DND-41 (cell line): Measurements from ENCODE around the gene B4GALT5.

Source experiments
- ATAC-seq: fragments of 200-7000 bp; cut with Tn5 transposase; 3 replicates; pipeline ENCODE4 v1.9.1; 2021; ENCODE audit warnings: low read depth; ENCODE audit not compliant: insufficient read depth
- DNase-seq: peaks from one replicate; pipeline ENCODE4 v3.0.0-alpha.2; 2020
- H2AFZ ChIP-seq: 2 replicates; pipeline ENCODE4 v1.6.0; 2012; ENCODE audit warnings: low read depth, low read length
- H3K27ac ChIP-seq: 2 replicates; pipeline ENCODE4 v1.5.1; 2012; ENCODE audit warnings: low read length, inconsistent platforms
- H3K27me3 ChIP-seq: fragments of 200-600 bp; sonication (generic); 2 replicates; pipeline ENCODE4 v1.6.0; 2012; ENCODE audit warnings: low read length, mild to moderate bottlenecking, inconsistent platforms; ENCODE audit not compliant: insufficient read depth, poor library complexity
- H3K36me3 ChIP-seq: 2 replicates; pipeline ENCODE4 v1.5.1; 2012; ENCODE audit warnings: low read length, inconsistent platforms; ENCODE audit not compliant: insufficient read depth
- H3K4me1 ChIP-seq: 2 replicates; pipeline ENCODE4 v1.5.1; 2012; ENCODE audit warnings: mild to moderate bottlenecking, low read length; ENCODE audit not compliant: insufficient read depth
- H3K4me2 ChIP-seq: 2 replicates; pipeline ENCODE4 v1.6.0; 2012; ENCODE audit warnings: mild to moderate bottlenecking, moderate library complexity, low read length, inconsistent platforms; ENCODE audit not compliant: insufficient read depth
- H3K4me3 ChIP-seq, 2 experiments: fragments of 200-600 bp in 1 of 2; shearing (Covaris generic) in 1 of 2; 2 replicates each; pipeline ENCODE4 v1.5.1; 2012 to 2016; ENCODE audit warnings: inconsistent platforms in 2 of 2, low read length in 2 of 2, mild to moderate bottlenecking in 2 of 2, low read depth in 1 of 2, moderate library complexity in 1 of 2
- H3K79me2 ChIP-seq: 2 replicates; pipeline ENCODE4 v1.6.0; 2012; ENCODE audit warnings: low read length, inconsistent platforms; ENCODE audit not compliant: insufficient read depth
- H3K9ac ChIP-seq: 2 replicates; pipeline ENCODE4 v1.6.0; 2012; ENCODE audit warnings: low read depth, mild to moderate bottlenecking, inconsistent platforms, low read length, moderate library complexity
- H3K9me3 ChIP-seq: 2 replicates; pipeline ENCODE4 v1.5.1; 2012; ENCODE audit warnings: low read length, moderate library complexity, mild to moderate bottlenecking, inconsistent platforms; ENCODE audit not compliant: insufficient read depth, severe bottlenecking
- H4K20me1 ChIP-seq: 2 replicates; pipeline ENCODE4 v1.6.0; 2012; ENCODE audit warnings: low read length; ENCODE audit not compliant: insufficient read depth
- CTCF ChIP-seq: IDR thresholded peaks from 2 replicates; pipeline ENCODE4 v1.5.1; 2012; ENCODE audit warnings: borderline replicate concordance, low read length, moderate library complexity, mild to moderate bottlenecking; ENCODE audit not compliant: poor library complexity, severe bottlenecking; ENCODE audit errors: extremely low read depth
- EZH2 ChIP-seq: IDR thresholded peaks from 3 replicates; pipeline ENCODE4 v1.6.1; 2012; ENCODE audit warnings: borderline replicate concordance, low read depth, mild to moderate bottlenecking, moderate library complexity, low read length, inconsistent platforms; ENCODE audit not compliant: severe bottlenecking

The B4GALT5 gene

DNA sequence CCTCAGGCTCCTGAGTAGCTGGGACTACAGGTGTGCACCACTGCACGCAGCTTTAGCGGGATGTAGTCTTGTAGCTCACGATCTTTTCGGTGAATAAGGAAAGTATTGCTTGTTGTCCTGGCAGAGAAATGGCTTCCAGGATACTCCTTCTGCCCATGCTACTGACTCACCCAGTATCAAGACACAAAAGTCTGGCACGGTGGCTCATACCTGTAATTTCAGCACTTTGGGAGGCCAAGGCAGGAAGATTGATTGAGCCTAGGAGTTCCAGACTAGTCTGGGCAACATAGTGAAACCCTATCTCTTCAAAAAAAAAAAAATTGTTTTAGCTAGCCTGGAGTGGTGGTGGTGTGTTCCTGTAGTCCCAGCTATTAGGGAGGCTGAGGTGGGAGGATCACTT lies 40.9 kb upstream of the B4GALT5 start:
- H3K9me3 ChIP-seq: no peaks in the 10 kb centered on the region
- peaks cover 49% of the 10 kb centered on the region for H3K27me3 ChIP-seq
- H3K36me3 ChIP-seq: no peaks in the 10 kb centered on the region
- no peak overlapping the region for H3K4me2 ChIP-seq
- peaks cover 20% of the 10 kb centered on the region; the same call in 1 of the 2 replicates for H4K20me1 ChIP-seq
- DNase-seq (no peak), ATAC-seq (no peak)
- no peak overlapping the region for H3K4me3 ChIP-seq
- TF ChIP-seq CTCF (no peak), EZH2 (no peak)
- H3K79me2 ChIP-seq: no peaks in the 10 kb centered on the region
- H2AFZ ChIP-seq: no peak overlapping the region
- H3K27ac ChIP-seq: no peak overlapping the region
- no peak overlapping the region for H3K9ac ChIP-seq
- H3K4me1 ChIP-seq: peaks cover 8% of the 10 kb centered on the region; the same call in 1 of the 2 replicates

DNA sequence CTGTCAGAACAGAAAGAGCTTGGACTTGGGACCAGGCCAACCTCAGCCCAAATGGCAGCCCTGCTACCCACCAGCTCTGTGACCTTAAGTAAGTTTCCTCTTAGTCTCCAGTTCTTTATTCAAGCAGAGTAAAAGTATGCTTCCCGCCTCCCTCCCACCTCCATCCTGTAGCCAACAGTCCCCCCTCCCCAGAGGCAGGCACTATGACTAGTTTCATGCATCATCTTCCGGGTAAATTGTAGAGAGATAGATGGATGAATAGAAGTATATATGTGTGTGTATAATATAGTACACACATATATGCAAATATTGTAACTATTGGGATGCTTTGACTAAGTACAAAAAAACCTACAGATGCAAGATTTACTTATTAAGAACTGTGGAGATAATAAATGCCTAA lies 39.5 kb upstream of the B4GALT5 start:
- ATAC-seq (no peak), DNase-seq (no peak)
- Histone ChIP-seq H2AFZ (no peak overlapping the region), H3K4me2 (no peak overlapping the region), H3K4me3 (no peak overlapping the region), H3K36me3 (no peaks in the 10 kb centered on the region), H3K4me1 (peaks cover 8% of the 10 kb centered on the region; the same call in 1 of the 2 replicates), H3K79me2 (no peaks in the 10 kb centered on the region), H3K9me3 (no peaks in the 10 kb centered on the region), H4K20me1 (peaks cover 15% of the 10 kb centered on the region; the same call in 1 of the 2 replicates), H3K9ac (no peak overlapping the region), H3K27me3 (peaks cover 37% of the 10 kb centered on the region), H3K27ac (no peak overlapping the region)
- TF ChIP-seq EZH2 (no peak), CTCF (no peak)

DNA sequence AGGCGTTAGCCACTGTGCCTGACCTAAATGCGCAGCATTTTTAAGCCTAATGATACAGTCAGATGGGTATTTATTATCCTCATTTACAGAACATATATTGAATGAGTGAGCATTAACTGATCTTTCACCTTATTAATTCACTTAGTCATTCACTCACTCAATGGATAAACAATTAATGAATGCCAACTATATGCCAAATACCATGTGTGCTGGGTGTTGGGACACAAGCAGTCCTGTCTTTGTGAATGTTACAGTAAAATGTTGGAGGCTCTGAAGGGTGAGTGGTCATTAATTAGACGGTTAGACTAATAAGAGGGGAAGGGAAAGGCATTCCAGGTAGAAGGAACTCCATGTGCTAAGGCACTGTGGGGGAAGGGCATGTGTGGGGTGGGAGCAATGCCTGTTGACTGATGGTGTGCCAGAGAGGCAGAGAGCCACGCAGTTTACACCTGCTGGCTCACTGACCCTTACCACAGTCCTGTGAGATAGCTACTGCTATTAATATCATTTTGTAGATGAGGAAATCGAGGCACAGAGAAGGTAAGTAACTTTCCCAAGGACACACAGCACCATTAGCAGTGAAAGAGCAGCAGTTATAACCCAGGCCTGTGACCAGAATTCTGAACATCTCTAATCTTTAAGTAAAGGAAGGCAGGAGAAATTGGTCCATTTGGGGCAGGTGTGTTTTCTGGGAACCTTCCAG lies 38.7 kb upstream of the B4GALT5 start:
- H3K4me2 ChIP-seq: no peak overlapping the region
- no peak for ATAC-seq

More for the DNA sequence above, 38.7 kb upstream of the B4GALT5 start:
- Histone ChIP-seq H3K9ac (no peak overlapping the region), H3K9me3 (no peaks in the 10 kb centered on the region), H3K4me3 (no peak overlapping the region), H4K20me1 (peaks cover 15% of the 10 kb centered on the region; the same call in 1 of the 2 replicates), H3K27ac (no peak overlapping the region), H2AFZ (no peak overlapping the region), H3K79me2 (no peaks in the 10 kb centered on the region), H3K27me3 (peaks cover 40% of the 10 kb centered on the region), H3K36me3 (no peaks in the 10 kb centered on the region), H3K4me1 (peaks cover 8% of the 10 kb centered on the region; the same call in 1 of the 2 replicates)
- no peak for DNase-seq
- no peak for TF ChIP-seq CTCF
- TF ChIP-seq EZH2: no peak
